Measurements from ENCODE around the gene HHIPL1. TPM values are rescaled to one million over a fixed set of nuclear protein-coding genes. Genes with fewer than 3 reads are reported as not detected.

HHIPL1 gene
- total RNA-seq, 4 donors from 2014 or later: 2.7 to 9.6 (median 3.7) TPM

DNA sequence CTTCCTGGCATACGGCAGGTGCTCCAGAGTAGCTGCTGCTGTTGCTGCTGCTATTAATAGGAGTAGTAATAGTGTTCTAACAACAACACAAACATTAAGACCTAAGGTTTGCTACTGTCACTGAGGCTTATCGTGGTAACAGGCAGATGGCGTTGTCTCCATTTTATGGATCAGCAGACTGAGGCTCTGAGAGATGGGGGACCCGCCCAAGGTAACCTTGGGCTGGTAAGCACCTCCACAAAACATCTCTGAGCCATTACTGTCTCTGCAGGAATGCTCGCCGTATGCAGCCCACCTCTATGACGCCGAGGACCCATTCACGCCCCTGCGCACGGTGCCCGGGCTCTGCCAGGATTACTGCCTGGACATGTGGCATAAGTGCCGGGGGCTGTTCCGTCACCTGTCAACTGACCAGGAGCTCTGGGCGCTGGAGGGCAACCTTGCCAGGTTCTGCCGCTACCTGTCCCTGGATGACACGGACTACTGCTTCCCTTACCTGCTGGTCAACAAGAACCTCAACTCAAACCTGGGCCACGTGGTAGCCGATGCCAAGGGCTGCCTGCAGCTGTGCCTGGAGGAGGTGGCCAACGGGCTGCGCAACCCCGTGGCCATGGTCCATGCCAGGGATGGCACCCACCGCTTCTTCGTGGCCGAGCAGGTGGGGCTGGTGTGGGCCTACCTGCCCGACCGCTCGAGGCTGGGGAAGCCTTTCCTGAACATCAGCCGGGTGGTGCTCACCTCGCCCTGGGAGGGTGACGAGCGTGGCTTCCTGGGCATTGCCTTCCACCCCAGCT is 7.2 kb downstream of the HHIPL1 start:
- TF ChIP-seq, protein P1, sequence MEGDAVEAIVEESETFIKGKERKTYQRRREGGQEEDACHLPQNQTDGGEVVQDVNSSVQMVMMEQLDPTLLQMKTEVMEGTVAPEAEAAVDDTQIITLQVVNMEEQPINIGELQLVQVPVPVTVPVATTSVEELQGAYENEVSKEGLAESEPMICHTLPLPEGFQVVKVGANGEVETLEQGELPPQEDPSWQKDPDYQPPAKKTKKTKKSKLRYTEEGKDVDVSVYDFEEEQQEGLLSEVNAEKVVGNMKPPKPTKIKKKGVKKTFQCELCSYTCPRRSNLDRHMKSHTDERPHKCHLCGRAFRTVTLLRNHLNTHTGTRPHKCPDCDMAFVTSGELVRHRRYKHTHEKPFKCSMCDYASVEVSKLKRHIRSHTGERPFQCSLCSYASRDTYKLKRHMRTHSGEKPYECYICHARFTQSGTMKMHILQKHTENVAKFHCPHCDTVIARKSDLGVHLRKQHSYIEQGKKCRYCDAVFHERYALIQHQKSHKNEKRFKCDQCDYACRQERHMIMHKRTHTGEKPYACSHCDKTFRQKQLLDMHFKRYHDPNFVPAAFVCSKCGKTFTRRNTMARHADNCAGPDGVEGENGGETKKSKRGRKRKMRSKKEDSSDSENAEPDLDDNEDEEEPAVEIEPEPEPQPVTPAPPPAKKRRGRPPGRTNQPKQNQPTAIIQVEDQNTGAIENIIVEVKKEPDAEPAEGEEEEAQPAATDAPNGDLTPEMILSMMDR (IDR thresholded peaks at IDR 0.05): no peak
- TF ChIP-seq EP300 (IDR thresholded peaks at IDR 0.05) (no peak), POLR2AphosphoS5 (IDR thresholded peaks at IDR 0.05) (no peak), POLR2A (IDR thresholded peaks at IDR 0.05) (no peak)
- peaks cover under 1% of the 10 kb centered on the region for H3K27me3 ChIP-seq
- H3K36me3 ChIP-seq: peaks cover 0 to 10% of the 10 kb centered on the region in 2 donors
- WGBS, 2 donors (ENCODE audit: low coverage in 1 of 2): 83 to 86% methylated on average over 1 to 2 of the region's 32 CpGs
- H3K4me1 ChIP-seq: peaks cover 0 to 12% (median 0%) of the 10 kb centered on the region in 3 donors
- no peaks in the 10 kb centered on the region for H3K9me3 ChIP-seq
- no peak for ATAC-seq
- H3K4me3 ChIP-seq: no peak overlapping the region
- H3K27ac ChIP-seq: no peak overlapping the region

DNA sequence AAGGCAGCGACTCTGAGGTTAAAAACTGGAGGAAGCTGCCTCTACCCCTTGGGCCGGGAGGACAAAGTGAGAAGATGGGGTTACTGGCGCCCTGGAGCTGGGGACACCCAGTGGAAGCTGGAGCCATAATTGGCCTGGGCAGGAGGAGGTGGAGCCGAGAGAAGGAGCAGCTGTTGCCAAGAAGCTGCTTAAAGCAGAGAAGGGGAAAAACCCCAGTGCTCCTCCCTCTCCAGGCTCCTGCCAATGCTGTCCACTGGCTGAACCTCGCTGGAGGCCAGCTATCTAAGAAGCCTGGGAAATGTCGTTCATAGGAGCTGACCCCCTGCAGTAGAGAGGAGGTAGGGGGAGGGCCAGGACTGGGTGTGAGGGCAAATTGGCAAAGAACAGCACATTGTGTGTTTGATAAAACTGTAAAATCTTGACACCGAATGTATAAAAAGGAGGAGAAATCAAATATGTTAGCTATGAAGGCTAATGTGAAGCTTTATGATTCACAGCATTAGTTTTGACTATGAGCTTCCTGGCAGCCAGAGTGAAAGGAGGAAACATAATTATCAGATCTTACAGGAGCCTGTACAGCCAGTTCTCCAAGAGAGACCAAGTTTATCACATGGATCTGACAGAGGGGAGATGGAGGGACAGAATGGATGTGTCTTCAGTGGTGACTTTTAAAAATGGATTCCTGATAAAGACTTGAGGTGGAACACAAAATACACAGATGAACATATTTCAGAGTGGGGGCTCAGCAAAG is 9.5 kb downstream of the HHIPL1 start:
- Histone ChIP-seq H3K9me3 (no peaks in the 10 kb centered on the region), H3K4me3 (no peak overlapping the region), H3K27ac (peak overlapping the region in 3 of 4 donors; percentile 16 to 50 (median 41)), H3K36me3 (peaks cover 0 to 12% of the 10 kb centered on the region in 2 donors), H3K4me1 (peaks cover 0 to 14% (median 0%) of the 10 kb centered on the region in 3 donors), H3K27me3 (peaks cover 13% of the 10 kb centered on the region)
- peak; percentile 80 for ATAC-seq
- 17 to 35% methylated on average over 4 to 6 of the region's 7 CpGs for WGBS, 2 donors (ENCODE audit: low coverage in 1 of 2)
- TF ChIP-seq, protein P1 (IDR thresholded peaks at IDR 0.05): no peak
- no peak for TF ChIP-seq POLR2A (IDR thresholded peaks at IDR 0.05)

DNA sequence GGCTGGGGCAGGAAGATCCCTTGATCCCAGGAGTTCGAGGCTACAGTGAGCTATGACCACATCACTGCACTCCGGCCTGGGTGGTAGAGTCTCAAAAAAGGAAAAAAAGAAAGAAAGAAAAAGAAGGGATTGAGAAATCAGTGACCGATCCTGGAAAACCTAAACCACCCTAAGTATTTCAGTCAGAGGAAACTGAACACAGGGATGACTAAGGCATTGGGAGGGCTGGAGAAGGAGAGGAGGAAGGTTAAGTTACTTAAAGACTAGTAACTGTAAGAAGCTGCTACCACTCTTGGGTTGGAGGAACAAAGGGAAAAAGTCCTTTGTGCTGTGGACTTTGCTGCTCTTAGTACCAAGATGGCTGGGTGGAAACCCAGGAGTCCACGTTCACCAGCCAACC is 10.6 kb downstream of the HHIPL1 start:
- no peak for ATAC-seq

DNA sequence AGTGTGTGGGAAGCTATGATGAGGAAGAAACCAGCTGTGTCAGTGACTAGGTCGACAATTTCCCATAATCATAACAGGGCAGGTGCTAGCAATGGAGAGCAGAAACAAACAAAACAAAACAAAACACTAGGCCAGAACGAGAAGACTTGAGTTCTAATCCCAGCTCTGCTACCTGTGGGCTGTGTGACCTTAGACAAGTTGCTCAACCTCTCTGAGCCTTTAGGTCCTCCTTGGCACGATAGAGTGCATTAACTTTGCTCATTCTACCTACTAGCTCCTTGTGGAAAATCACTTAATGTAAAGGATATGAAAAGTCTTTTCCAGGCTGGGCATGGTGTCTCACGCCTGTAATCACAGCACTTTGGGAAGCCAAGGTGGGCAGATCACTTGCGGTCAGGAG is 11.2 kb downstream of the HHIPL1 start:
- Histone ChIP-seq H3K27me3 (peaks cover 31% of the 10 kb centered on the region), H3K27ac (no peak overlapping the region), H3K4me1 (peaks cover 0 to 25% (median 5%) of the 10 kb centered on the region in 3 donors), H3K36me3 (peaks cover 0 to 19% of the 10 kb centered on the region in 2 donors), H3K4me3 (no peak overlapping the region), H3K9me3 (no peaks in the 10 kb centered on the region)
- TF ChIP-seq POLR2A (IDR thresholded peaks at IDR 0.05) (no peak), POLR2AphosphoS5 (IDR thresholded peaks at IDR 0.05) (no peak), EP300 (IDR thresholded peaks at IDR 0.05) (no peak)
- TF ChIP-seq, protein P1 (IDR thresholded peaks at IDR 0.05): no peak
- WGBS, 2 donors (ENCODE audit: low coverage in 1 of 2): 75 to 83% methylated on average over 3 to 4 of the region's 5 CpGs
- ATAC-seq: no peak

More for the DNA sequence above, 10.6 kb downstream of the HHIPL1 start:
- 96 to 100% methylated on average over 3 to 4 of the region's 4 CpGs for WGBS, 2 donors (ENCODE audit: low coverage in 1 of 2)
- peaks cover 0 to 25% (median 5%) of the 10 kb centered on the region in 3 donors for H3K4me1 ChIP-seq
- H3K4me3 ChIP-seq: no peak overlapping the region
- H3K9me3 ChIP-seq: no peaks in the 10 kb centered on the region
- H3K36me3 ChIP-seq: peaks cover 0 to 16% of the 10 kb centered on the region in 2 donors
- peaks cover 24% of the 10 kb centered on the region for H3K27me3 ChIP-seq
- H3K27ac ChIP-seq: no peak overlapping the region
- TF ChIP-seq POLR2AphosphoS5 (IDR thresholded peaks at IDR 0.05) (no peak), POLR2A (IDR thresholded peaks at IDR 0.05) (no peak), EP300 (IDR thresholded peaks at IDR 0.05) (no peak)
- TF ChIP-seq, protein P1 (IDR thresholded peaks at IDR 0.05): no peak
